ENCODE measurements around the gene GARIN3.
"Not testable (repeated sequence)": the region's sequence is repeated elsewhere in the genome, so short reads cannot be mapped to it uniquely, and the experiment has no call there.

GARIN3 gene

DNA sequence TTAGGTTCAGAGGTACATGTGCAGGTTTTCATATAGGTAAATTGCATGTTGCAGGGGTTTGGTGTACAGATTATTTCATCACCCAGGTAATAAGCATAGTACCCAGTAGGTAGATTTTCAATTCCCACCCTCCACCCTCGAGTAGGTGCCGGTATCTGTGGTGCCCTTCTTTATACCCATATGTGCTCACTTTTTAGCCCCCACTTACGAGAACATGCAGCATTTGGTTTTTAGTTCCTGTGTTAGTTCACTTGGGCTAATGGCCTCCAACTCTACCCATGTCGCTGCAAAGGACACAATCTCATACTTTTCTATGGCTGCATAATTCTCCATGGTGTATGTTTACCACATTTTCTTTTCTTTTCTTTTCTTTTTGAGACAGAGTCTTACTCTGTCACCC, 35.8 kb upstream of the GARIN3 start:
- Histone ChIP-seq H3K27ac (ENCODE audit: low read depth, low read length) (no peak overlapping the region), H3K9ac (ENCODE audit: low read depth, low read length) (no peak overlapping the region), H3K9me3 (ENCODE audit: insufficient read depth, low read depth, low read length) (peaks cover 13% of the 10 kb centered on the region; the same call in 1 of the 2 replicates), H3K36me3 (ENCODE audit: insufficient read depth, low read length) (no peaks in the 10 kb centered on the region), H3K4me3 (ENCODE audit: low read length) (no peak overlapping the region), H3K4me1 (ENCODE audit: insufficient read depth, low read length) (no peaks in the 10 kb centered on the region), H3K27me3 (ENCODE audit: insufficient read depth, low read length) (peaks cover 4% of the 10 kb centered on the region; the same call in 1 of the 2 replicates)
- 97% methylated on average over 4 of the region's 4 CpGs for WGBS

DNA sequence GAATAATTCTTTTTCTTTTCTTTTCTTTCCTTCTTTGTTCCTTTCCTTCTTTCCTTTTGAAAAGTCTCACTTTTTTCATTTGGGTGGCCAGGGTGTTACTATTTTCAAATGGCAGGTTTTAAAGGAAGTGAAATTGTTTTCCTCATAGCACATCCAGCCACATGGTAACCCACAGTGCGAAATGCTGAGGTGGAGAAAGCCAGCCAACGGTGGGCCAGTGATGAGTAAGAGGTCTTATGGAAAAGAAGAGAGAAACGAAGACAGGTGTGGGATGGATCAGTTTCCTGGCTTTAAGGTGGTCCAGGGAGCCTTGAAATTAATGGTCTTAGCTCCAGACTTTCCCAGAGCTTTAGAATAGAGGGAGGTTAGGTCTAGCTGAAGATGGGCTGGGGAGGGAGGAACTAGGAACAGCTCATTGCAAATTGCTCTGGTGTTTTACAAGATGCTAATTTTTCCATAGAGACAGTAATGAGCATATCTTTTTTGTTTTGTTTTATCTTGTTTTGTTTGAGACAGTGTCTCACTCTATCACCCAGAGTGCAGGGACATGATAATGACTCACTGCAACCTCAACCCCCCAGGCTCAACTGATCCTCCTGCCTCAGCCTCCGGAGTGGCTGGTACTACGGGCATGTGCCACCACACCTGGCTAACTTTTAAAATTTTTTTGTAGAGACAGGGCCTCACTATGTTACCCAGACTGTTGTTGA, 32.4 kb upstream of the GARIN3 start:
- Histone ChIP-seq H3K36me3 (ENCODE audit: insufficient read depth, low read length) (no peaks in the 10 kb centered on the region), H3K4me3 (ENCODE audit: low read length) (no peak overlapping the region), H3K27me3 (ENCODE audit: insufficient read depth, low read length) (peaks cover 5% of the 10 kb centered on the region; the same call in 1 of the 2 replicates), H3K27ac (ENCODE audit: low read depth, low read length) (no peak overlapping the region), H3K4me1 (ENCODE audit: insufficient read depth, low read length) (no peaks in the 10 kb centered on the region), H3K9me3 (ENCODE audit: insufficient read depth, low read depth, low read length) (no peaks in the 10 kb centered on the region), H3K9ac (ENCODE audit: low read depth, low read length) (no peak overlapping the region)
- WGBS, result 62% methylated on average over 5 of the region's 5 CpGs

DNA sequence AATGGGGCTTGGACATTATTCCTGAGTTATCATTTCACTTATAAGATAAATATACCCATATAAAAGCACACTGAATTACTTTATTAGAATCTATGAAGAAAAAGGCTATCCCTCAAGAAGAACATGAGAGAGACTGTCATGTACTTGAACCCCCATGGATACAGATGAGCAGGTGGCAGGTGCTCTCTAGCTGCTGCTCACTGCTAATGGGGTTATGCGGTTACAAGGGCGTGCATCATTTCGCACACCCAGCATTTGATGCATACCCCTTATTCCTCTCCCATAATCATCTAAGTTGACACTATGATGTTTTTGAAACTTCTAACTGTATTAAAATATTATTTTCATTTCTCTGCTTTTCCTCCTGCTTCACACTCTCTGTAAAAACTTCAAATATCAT, 31.0 kb upstream of the GARIN3 start:
- Histone ChIP-seq H3K36me3 (ENCODE audit: insufficient read depth, low read length) (no peaks in the 10 kb centered on the region), H3K27me3 (ENCODE audit: insufficient read depth, low read length) (peaks cover 8% of the 10 kb centered on the region; the same call in 1 of the 2 replicates), H3K4me3 (ENCODE audit: low read length) (no peak overlapping the region), H3K4me1 (ENCODE audit: insufficient read depth, low read length) (no peaks in the 10 kb centered on the region), H3K27ac (ENCODE audit: low read depth, low read length) (no peak overlapping the region), H3K9ac (ENCODE audit: low read depth, low read length) (no peak overlapping the region), H3K9me3 (ENCODE audit: insufficient read depth, low read depth, low read length) (no peaks in the 10 kb centered on the region)
- WGBS, result 98% methylated on average over 3 of the region's 3 CpGs

DNA sequence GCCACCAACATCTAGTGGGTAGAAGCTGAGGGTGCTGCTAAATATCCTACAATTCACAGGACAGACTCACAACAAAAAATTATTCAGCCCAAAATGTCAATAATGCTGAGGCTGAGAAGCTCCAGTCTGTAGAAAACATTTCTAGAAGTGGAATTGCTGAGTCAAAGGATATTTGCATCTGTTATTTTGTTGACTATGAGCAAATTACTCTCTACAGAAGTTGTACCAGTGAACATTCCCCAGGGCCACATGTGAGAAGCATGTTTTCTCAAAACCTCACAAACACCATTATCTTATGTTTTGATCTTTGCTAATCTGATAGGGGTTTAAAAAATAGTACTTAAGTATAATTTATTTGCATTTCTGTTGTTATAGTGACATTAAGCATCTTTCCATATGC, 30.0 kb upstream of the GARIN3 start:
- H3K36me3 ChIP-seq (ENCODE audit: insufficient read depth, low read length), result no peaks in the 10 kb centered on the region
- no peak overlapping the region for H3K4me3 ChIP-seq (ENCODE audit: low read length)
- no peaks in the 10 kb centered on the region for H3K9me3 ChIP-seq (ENCODE audit: insufficient read depth, low read depth, low read length)
- H3K9ac ChIP-seq (ENCODE audit: low read depth, low read length), result no peak overlapping the region
- H3K27ac ChIP-seq (ENCODE audit: low read depth, low read length), result no peak overlapping the region
- peaks cover 18% of the 10 kb centered on the region; the same call in 1 of the 2 replicates for H3K27me3 ChIP-seq (ENCODE audit: insufficient read depth, low read length)
- H3K4me1 ChIP-seq (ENCODE audit: insufficient read depth, low read length), result no peaks in the 10 kb centered on the region

DNA sequence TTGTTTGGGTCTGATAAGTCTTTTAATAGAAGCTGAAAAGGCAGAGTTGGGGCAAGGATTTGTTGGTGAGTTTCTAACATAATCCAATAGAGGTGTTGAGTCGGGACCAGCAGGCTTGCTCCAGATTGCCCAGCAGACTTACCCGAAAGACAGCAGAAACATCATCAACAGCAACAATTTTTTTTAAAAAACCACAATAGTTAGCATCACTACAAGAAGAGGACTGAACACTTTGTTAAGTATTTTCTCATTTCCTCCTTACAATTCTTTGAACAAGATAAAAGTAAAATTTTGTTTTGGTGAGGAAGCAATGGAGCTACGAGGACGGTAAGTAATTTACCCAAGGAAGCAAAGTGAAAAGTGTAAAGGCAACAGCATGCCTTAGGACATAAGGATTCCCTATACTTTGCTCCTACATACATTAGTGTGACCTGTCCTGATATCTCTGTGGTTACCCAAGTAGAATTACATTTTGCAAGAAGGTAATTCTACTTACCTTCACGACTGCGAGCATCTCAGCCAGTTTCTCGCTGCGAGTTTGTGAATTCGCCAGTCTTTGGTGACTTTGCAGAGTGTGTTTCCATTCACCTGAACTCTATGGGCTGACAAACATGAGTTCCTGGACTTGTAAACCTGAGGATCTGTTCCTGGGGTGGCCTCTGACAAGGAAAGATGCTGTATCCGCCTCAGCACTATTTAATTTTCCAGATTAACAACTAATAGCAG, 27.8 kb upstream of the GARIN3 start:
- WGBS, result 94% methylated on average over 10 of the region's 10 CpGs

DNA sequence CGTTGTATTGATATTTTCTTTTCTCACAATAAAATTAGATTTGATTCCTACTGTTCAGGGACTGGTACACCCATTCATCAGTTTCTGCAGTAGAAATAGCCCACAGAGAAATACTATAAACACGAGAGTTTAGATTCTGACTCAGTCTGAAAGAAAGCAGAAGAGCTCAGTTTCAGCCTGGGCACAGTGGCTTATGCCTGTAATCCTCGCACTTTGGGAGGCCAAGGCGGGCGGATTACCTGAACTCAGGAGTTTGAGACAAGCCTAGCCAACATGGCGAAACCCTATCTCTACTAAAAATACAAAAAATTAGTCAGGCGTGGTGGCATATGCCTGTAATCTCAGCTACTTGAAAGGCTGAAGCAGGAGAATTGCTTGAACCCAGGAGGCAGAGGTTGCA, 23.2 kb upstream of the GARIN3 start:
- no peak overlapping the region for H3K4me3 ChIP-seq (ENCODE audit: low read length)
- no peaks in the 10 kb centered on the region for H3K36me3 ChIP-seq (ENCODE audit: insufficient read depth, low read length)
- no peaks in the 10 kb centered on the region for H3K9me3 ChIP-seq (ENCODE audit: insufficient read depth, low read depth, low read length)
- H3K9ac ChIP-seq (ENCODE audit: low read depth, low read length), result no peak overlapping the region
- H3K27ac ChIP-seq (ENCODE audit: low read depth, low read length), result no peak overlapping the region
- H3K4me1 ChIP-seq (ENCODE audit: insufficient read depth, low read length), result no peaks in the 10 kb centered on the region
- WGBS, result 94% methylated on average over 6 of the region's 7 CpGs
- peaks cover 78% of the 10 kb centered on the region for H3K27me3 ChIP-seq (ENCODE audit: insufficient read depth, low read length)

More for the DNA sequence above, 27.8 kb upstream of the GARIN3 start:
- Histone ChIP-seq H3K4me1 (ENCODE audit: insufficient read depth, low read length) (no peaks in the 10 kb centered on the region), H3K27ac (ENCODE audit: low read depth, low read length) (no peak overlapping the region), H3K9ac (ENCODE audit: low read depth, low read length) (no peak overlapping the region), H3K27me3 (ENCODE audit: insufficient read depth, low read length) (peaks cover 38% of the 10 kb centered on the region), H3K9me3 (ENCODE audit: insufficient read depth, low read depth, low read length) (no peaks in the 10 kb centered on the region), H3K36me3 (ENCODE audit: insufficient read depth, low read length) (no peaks in the 10 kb centered on the region), H3K4me3 (ENCODE audit: low read length) (no peak overlapping the region)

DNA sequence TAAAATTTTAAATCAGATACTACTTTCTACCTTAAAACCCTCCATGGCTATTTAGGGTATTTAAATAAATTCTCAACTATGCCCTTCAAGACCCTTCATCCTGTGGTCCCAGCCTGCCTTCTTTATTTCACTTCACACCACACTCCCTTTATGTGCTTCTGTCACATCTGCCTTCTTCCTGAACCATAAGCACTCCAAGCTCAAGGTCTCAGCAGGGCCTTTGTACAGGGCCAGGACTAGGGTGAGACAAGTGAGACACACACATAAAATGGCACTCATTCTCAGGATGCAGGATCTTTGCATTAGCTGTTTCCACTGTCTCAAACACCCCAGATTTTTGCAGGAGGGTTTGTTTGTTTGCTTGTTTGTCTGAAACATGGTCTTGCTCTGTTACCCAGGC, 22.2 kb upstream of the GARIN3 start:
- no peak overlapping the region for H3K9ac ChIP-seq (ENCODE audit: low read depth, low read length)
- H3K36me3 ChIP-seq (ENCODE audit: insufficient read depth, low read length), result no peaks in the 10 kb centered on the region
- H3K9me3 ChIP-seq (ENCODE audit: insufficient read depth, low read depth, low read length), result no peaks in the 10 kb centered on the region
- H3K4me3 ChIP-seq (ENCODE audit: low read length), result no peak overlapping the region
- H3K27me3 ChIP-seq (ENCODE audit: insufficient read depth, low read length), result peaks cover 88% of the 10 kb centered on the region
- H3K27ac ChIP-seq (ENCODE audit: low read depth, low read length), result no peak overlapping the region
- H3K4me1 ChIP-seq (ENCODE audit: insufficient read depth, low read length), result no peaks in the 10 kb centered on the region

DNA sequence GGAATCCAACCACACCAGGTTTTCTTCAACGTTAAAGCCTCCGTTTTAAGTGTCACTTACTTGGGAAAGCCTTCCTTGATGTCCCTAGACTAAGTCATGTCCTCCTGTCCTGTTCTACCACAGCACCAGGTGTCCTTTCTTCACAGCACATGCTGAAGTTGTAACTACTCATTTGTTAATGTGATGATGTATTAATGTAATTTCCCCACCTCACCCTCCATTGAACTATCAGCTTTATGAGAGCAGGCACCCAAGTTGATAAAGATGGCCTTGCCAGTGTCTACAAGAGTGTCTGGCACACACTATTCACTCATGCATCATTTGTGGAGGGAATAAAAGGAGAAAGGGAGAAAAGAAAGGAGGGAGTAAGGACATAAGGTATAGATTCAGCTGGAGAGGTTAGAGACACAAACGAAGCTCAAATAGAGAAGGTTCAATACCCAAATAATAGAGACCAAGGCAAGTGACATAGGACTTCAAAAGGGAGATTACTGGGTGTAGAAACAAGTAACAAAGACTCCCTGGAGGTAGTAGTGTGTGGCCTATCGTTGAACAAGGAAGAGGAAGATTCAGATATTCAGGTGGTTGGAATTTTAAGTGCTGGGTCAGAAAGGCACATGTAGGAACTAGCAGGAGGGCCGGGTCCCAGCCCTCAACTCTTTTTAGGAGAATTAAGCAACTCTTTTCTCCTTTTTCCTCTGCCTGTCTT, 21.1 kb upstream of the GARIN3 start:
- 38% methylated on average over 5 of the region's 5 CpGs for WGBS
- peaks cover 95% of the 10 kb centered on the region for H3K27me3 ChIP-seq (ENCODE audit: insufficient read depth, low read length)
- no peaks in the 10 kb centered on the region for H3K4me1 ChIP-seq (ENCODE audit: insufficient read depth, low read length)
- no peaks in the 10 kb centered on the region for H3K9me3 ChIP-seq (ENCODE audit: insufficient read depth, low read depth, low read length)
- no peaks in the 10 kb centered on the region for H3K36me3 ChIP-seq (ENCODE audit: insufficient read depth, low read length)
- H3K4me3 ChIP-seq (ENCODE audit: low read length), result no peak overlapping the region
- no peak overlapping the region for H3K27ac ChIP-seq (ENCODE audit: low read depth, low read length)
- H3K9ac ChIP-seq (ENCODE audit: low read depth, low read length), result no peak overlapping the region

DNA sequence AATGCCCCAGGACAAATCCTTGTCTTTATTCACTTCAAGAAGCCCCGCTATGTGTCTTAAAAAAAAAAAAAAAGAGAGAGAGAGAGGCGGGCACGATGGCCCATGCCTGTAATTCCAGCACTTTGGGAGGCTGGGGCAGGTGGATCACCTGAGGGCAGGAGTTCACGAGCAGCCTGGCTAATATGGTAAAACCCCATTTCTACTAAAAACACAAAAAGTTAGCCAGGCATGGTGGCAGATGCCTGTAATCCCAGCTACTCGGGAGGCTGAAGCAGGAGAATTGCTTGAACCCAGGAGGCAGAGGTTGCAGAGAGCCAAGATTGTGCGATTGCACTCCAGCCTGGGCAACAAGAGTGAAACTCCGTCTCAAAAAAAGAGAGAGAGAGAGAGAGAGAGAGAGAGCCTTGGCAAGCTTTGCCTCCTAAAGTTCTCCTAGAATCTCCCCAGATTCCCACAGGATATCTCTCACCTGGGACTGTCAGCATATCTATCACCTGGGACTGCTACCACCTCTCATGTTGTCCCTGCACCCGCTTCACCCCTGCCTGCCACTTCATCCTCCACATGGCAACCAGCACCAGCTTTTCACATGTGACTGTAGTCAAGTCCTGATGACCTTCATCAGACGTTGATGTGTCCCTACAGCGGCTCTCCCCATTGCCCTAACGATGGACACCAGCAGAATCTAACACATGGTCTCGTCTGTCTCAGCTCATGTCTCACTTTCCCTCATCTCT, 20.4 kb upstream of the GARIN3 start:
- H3K4me3 ChIP-seq (ENCODE audit: low read length), result no peak overlapping the region
- no peak overlapping the region for H3K27ac ChIP-seq (ENCODE audit: low read depth, low read length)
- peaks cover 95% of the 10 kb centered on the region for H3K27me3 ChIP-seq (ENCODE audit: insufficient read depth, low read length)
- H3K4me1 ChIP-seq (ENCODE audit: insufficient read depth, low read length), result no peaks in the 10 kb centered on the region
- H3K9me3 ChIP-seq (ENCODE audit: insufficient read depth, low read depth, low read length), result no peaks in the 10 kb centered on the region
- H3K9ac ChIP-seq (ENCODE audit: low read depth, low read length), result no peak overlapping the region
- 92% methylated on average over 11 of the region's 12 CpGs for WGBS
- no peaks in the 10 kb centered on the region for H3K36me3 ChIP-seq (ENCODE audit: insufficient read depth, low read length)

DNA sequence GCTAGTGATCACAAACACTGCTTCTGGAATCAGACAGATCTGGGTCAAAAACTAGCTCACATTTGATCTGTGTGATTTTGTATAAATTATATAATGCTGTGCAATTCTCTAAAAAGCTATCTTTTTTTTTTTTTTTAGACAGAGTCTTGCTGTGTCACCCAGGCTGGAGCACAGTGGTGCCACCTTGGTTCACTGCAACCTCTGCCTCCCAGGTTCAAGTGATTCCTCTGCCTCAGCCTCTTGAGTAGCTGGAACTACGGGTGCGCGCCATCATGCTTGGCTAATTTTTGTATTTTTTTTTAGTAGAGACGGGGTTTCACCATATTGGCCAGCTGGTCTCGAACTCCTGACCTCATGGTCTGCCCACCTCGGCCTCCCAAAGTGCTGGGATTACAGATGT, 19.1 kb upstream of the GARIN3 start:
- 94% methylated on average over 6 of the region's 6 CpGs for WGBS
- peaks cover 90% of the 10 kb centered on the region for H3K27me3 ChIP-seq (ENCODE audit: insufficient read depth, low read length)

More for the DNA sequence above, 19.1 kb upstream of the GARIN3 start:
- H3K27ac ChIP-seq (ENCODE audit: low read depth, low read length); H3K9me3 ChIP-seq (ENCODE audit: insufficient read depth, low read depth, low read length); H3K36me3 ChIP-seq (ENCODE audit: insufficient read depth, low read length); H3K9ac ChIP-seq (ENCODE audit: low read depth, low read length); H3K4me3 ChIP-seq (ENCODE audit: low read length); H3K4me1 ChIP-seq (ENCODE audit: insufficient read depth, low read length): not testable (repeated sequence)

Data from HUES64 (cell line).